Measurements from ENCODE around the gene DNAI2.

The DNAI2 gene

GRCh38 chr17:74332017-74332650 is 58.1 kb downstream of the DNAI2 start:
- no peaks in the 10 kb centered on the region for H3K36me3 ChIP-seq (ENCODE audit: insufficient read depth, low read length)
- peaks cover 43% of the 10 kb centered on the region for H3K27me3 ChIP-seq (ENCODE audit: insufficient read depth, low read length)
- H2AFZ ChIP-seq (ENCODE audit: low read depth, low read length), result no peak overlapping the region
- H3K9me3 ChIP-seq (ENCODE audit: low read length), result no peaks in the 10 kb centered on the region
- no peaks in the 10 kb centered on the region for H3K4me1 ChIP-seq (ENCODE audit: insufficient read depth, low read length)
- H3K4me3 ChIP-seq (ENCODE audit: low read length), result no peak overlapping the region

DNA sequence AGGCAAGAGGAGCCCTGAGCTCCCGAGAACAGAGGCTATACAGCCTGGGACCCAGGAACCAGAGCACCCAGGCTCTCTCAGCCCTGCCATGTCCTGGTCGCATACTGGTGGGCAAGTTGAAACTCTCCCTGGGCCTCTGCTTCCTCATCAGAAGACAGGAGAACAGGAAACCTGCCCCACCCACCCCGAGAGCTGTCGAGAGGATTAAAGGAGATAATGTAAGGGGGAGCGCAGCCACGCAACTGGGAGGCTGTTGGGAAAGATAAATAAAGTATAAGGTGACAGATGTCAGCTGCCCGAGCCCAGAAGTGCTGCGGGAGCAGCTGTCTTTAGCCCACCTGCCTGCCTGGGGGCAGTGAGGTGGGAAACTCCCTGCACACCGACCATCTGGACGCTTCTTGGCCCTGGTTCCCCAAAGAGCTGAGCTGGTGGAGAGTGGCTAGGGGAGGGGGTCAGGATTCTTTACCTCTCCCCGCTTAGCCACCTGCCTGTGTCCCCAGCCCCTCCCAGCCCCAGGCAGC is 58.8 kb downstream of the DNAI2 start:
- Histone ChIP-seq H3K4me1 (ENCODE audit: insufficient read depth, low read length) (no peaks in the 10 kb centered on the region), H3K36me3 (ENCODE audit: insufficient read depth, low read length) (no peaks in the 10 kb centered on the region), H2AFZ (ENCODE audit: low read depth, low read length) (no peak overlapping the region), H3K4me3 (ENCODE audit: low read length) (no peak overlapping the region), H3K27me3 (ENCODE audit: insufficient read depth, low read length) (peaks cover 44% of the 10 kb centered on the region), H3K9me3 (ENCODE audit: low read length) (no peaks in the 10 kb centered on the region)

- Histone ChIP-seq H3K9me3 (ENCODE audit: low read length) (no peaks in the 10 kb centered on the region), H2AFZ (ENCODE audit: low read depth, low read length) (no peak overlapping the region), H3K27me3 (ENCODE audit: insufficient read depth, low read length) (peaks cover 42% of the 10 kb centered on the region)
Observed at GRCh38 chr17:74334393-74335039, 60.5 kb downstream of the DNAI2 start.

GRCh38 chr17:74335529-74336062 is 61.6 kb downstream of the DNAI2 start:
- no peaks in the 10 kb centered on the region for H3K36me3 ChIP-seq (ENCODE audit: insufficient read depth, low read length)
- H3K9me3 ChIP-seq (ENCODE audit: low read length), result no peaks in the 10 kb centered on the region
- no peaks in the 10 kb centered on the region for H3K4me1 ChIP-seq (ENCODE audit: insufficient read depth, low read length)
- H3K27me3 ChIP-seq (ENCODE audit: insufficient read depth, low read length), result peaks cover 35% of the 10 kb centered on the region
- no peak overlapping the region for H2AFZ ChIP-seq (ENCODE audit: low read depth, low read length)
- H3K4me3 ChIP-seq (ENCODE audit: low read length), result no peak overlapping the region

More at GRCh38 chr17:74334393-74335039, 60.5 kb downstream of the DNAI2 start:
- H3K4me1 ChIP-seq (ENCODE audit: insufficient read depth, low read length), result no peaks in the 10 kb centered on the region
- no peaks in the 10 kb centered on the region for H3K36me3 ChIP-seq (ENCODE audit: insufficient read depth, low read length)
- H3K4me3 ChIP-seq (ENCODE audit: low read length), result no peak overlapping the region

DNA sequence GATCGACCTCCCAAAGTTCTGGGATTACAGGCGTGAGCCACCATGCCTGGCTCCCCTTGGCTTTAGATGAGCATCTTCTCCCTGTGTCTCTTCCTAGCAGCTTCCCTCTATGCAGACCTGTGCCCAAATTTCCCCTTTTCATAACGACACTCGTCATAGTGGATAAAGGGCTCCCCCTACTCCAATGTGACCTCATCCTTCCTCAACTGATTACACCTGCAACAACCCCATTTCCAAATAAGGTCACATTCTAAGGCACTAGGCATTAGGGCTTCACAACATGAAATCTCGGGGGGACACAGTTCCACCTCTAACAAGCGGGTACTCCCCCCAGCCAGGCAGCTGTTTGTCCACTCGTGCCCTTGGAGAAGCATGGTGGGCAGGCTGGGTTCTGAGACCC is 62.3 kb downstream of the DNAI2 start:
- H2AFZ ChIP-seq (ENCODE audit: low read depth, low read length), result no peak overlapping the region
- H3K4me1 ChIP-seq (ENCODE audit: insufficient read depth, low read length), result no peaks in the 10 kb centered on the region
- H3K9me3 ChIP-seq (ENCODE audit: low read length), result no peaks in the 10 kb centered on the region
- H3K27me3 ChIP-seq (ENCODE audit: insufficient read depth, low read length), result peaks cover 31% of the 10 kb centered on the region
- H3K36me3 ChIP-seq (ENCODE audit: insufficient read depth, low read length), result no peaks in the 10 kb centered on the region
- no peak overlapping the region for H3K4me3 ChIP-seq (ENCODE audit: low read length)

DNA sequence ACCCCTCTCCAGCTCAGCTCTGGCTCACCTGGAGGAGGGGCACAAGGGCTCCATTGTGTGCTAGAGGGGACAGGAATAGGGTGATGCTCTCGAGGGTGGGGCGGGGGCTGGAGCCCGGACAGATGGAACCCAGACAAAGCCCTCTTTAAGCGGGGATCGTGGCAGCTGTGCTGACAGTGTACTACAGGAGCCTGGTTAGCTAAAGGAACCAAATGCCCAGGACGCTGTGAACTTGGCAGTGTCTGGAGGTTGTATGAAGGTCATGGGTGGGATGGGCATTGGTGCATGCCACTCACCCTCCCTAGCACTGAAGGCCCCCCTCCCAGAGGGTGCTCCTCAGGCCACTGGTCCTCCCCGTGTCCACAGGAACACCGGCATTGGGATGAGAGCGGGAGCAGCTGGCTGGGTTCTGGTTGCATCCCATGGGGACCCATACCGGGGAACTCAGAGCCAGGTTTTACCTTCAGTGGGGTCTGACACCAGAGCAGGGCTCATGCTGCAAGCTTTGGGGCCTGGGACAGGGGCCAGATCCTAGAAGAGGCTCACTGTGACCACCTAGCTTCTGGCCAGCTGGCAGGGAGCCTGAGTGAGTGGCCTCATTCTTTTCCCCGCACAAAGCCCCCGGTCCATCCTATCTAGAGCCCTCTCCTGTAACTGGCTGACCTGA is 63.9 kb downstream of the DNAI2 start:
- Histone ChIP-seq H3K4me3 (ENCODE audit: low read length) (no peak overlapping the region), H3K9me3 (ENCODE audit: low read length) (no peaks in the 10 kb centered on the region), H3K36me3 (ENCODE audit: insufficient read depth, low read length) (no peaks in the 10 kb centered on the region), H3K4me1 (ENCODE audit: insufficient read depth, low read length) (no peaks in the 10 kb centered on the region), H3K27me3 (ENCODE audit: insufficient read depth, low read length) (peaks cover 19% of the 10 kb centered on the region), H2AFZ (ENCODE audit: low read depth, low read length) (no peak overlapping the region)

GRCh38 chr17:74339537-74340195 is 65.6 kb downstream of the DNAI2 start:
- Histone ChIP-seq H3K36me3 (ENCODE audit: insufficient read depth, low read length) (no peaks in the 10 kb centered on the region), H3K4me3 (ENCODE audit: low read length) (no peak overlapping the region), H2AFZ (ENCODE audit: low read depth, low read length) (no peak overlapping the region), H3K27me3 (ENCODE audit: insufficient read depth, low read length) (peaks cover 19% of the 10 kb centered on the region), H3K9me3 (ENCODE audit: low read length) (no peaks in the 10 kb centered on the region), H3K4me1 (ENCODE audit: insufficient read depth, low read length) (peaks cover 3% of the 10 kb centered on the region)

- Histone ChIP-seq H3K4me3 (ENCODE audit: low read length) (no peak overlapping the region), H3K4me1 (ENCODE audit: insufficient read depth, low read length) (peaks cover 3% of the 10 kb centered on the region), H3K9me3 (ENCODE audit: low read length) (no peaks in the 10 kb centered on the region), H2AFZ (ENCODE audit: low read depth, low read length) (no peak overlapping the region), H3K27me3 (ENCODE audit: insufficient read depth, low read length) (peaks cover 20% of the 10 kb centered on the region), H3K36me3 (ENCODE audit: insufficient read depth, low read length) (no peaks in the 10 kb centered on the region)
Observed at GRCh38 chr17:74340470-74341023, 66.5 kb downstream of the DNAI2 start.

GRCh38 chr17:74342224-74342623 is 68.2 kb downstream of the DNAI2 start:
- Histone ChIP-seq H3K9me3 (ENCODE audit: low read length) (no peaks in the 10 kb centered on the region), H3K36me3 (ENCODE audit: insufficient read depth, low read length) (no peaks in the 10 kb centered on the region), H3K4me1 (ENCODE audit: insufficient read depth, low read length) (peaks cover 3% of the 10 kb centered on the region), H3K4me3 (ENCODE audit: low read length) (no peak overlapping the region), H2AFZ (ENCODE audit: low read depth, low read length) (no peak overlapping the region), H3K27me3 (ENCODE audit: insufficient read depth, low read length) (peaks cover 25% of the 10 kb centered on the region)

DNA sequence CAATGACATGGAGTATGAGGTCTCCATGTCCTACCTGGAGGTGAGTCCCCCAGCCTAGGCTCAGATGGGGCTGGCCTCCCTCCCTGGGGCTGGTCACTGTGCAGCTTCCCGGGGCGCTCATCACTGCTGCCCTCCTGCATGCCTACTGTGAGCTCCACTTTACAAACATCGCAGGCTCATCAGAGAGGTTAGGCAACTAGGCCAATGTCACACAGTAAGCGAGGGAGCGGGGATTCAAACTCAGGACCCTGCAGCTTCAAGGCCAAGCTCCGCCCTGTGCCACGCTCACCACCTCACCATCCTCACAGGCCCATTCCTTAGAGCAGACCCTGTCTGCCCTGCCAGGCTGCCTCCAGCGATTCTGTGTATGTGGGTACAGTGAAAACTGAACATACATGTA is 69.1 kb downstream of the DNAI2 start:
- Histone ChIP-seq H3K27me3 (ENCODE audit: insufficient read depth, low read length) (peaks cover 17% of the 10 kb centered on the region), H3K4me3 (ENCODE audit: low read length) (no peak overlapping the region), H3K36me3 (ENCODE audit: insufficient read depth, low read length) (no peaks in the 10 kb centered on the region), H2AFZ (ENCODE audit: low read depth, low read length) (no peak overlapping the region), H3K4me1 (ENCODE audit: insufficient read depth, low read length) (peaks cover 3% of the 10 kb centered on the region), H3K9me3 (ENCODE audit: low read length) (no peaks in the 10 kb centered on the region)

DNA sequence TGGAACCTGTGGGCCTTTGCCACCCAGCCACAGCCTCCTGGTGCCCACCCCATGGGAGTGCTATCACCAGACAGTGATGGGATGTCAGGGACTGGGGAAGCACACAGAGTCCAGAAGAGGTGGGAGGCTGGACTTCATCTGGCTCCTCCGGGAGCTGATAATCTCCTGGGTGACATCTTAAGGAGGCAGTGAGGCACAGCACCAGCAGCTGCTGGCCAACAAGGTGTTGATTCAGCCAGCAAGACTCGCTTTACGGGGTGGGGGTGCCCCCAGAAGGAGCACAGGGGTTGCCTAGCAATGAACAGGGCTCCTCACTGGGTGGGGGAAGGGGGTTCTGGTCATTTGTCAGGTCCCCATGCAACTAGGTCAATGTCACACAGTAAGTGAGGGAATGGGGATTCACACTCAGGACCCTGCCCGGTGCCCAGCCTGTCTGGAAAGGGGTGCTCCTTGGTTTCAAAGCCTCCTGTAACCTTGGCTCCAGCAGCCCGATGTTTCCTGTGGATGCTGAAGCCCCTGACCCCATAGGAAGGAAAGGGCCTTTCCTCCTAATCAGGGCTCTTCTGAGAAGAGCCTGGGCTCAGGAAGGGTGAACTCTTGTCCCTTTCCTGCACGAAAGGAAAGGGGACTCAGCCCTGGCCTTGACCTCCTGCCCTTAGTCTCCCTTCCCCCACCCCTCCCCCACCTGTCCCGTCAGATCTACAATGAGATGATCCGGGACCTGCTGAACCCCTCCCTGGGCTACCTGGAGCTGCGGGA is 69.7 kb downstream of the DNAI2 start:
- peaks cover 3% of the 10 kb centered on the region for H3K4me1 ChIP-seq (ENCODE audit: insufficient read depth, low read length)
- H2AFZ ChIP-seq (ENCODE audit: low read depth, low read length), result no peak overlapping the region
- peaks cover 13% of the 10 kb centered on the region for H3K27me3 ChIP-seq (ENCODE audit: insufficient read depth, low read length)
- H3K9me3 ChIP-seq (ENCODE audit: low read length), result no peaks in the 10 kb centered on the region
- H3K36me3 ChIP-seq (ENCODE audit: insufficient read depth, low read length), result no peaks in the 10 kb centered on the region
- H3K4me3 ChIP-seq (ENCODE audit: low read length), result no peak overlapping the region

- no peaks in the 10 kb centered on the region for H3K9me3 ChIP-seq (ENCODE audit: low read length)
- peaks cover 3% of the 10 kb centered on the region for H3K4me1 ChIP-seq (ENCODE audit: insufficient read depth, low read length)
- no peaks in the 10 kb centered on the region for H3K36me3 ChIP-seq (ENCODE audit: insufficient read depth, low read length)
- no peak overlapping the region for H3K4me3 ChIP-seq (ENCODE audit: low read length)
- no peak overlapping the region for H2AFZ ChIP-seq (ENCODE audit: low read depth, low read length)
- peaks cover 21% of the 10 kb centered on the region for H3K27me3 ChIP-seq (ENCODE audit: insufficient read depth, low read length)
Observed at GRCh38 chr17:74344658-74345057, 70.6 kb downstream of the DNAI2 start.
